CD4-positive, alpha-beta T cell treated with Interleukin-2 at 100 ng/mL for 4 hours (primary cell): ENCODE measurements around the gene PLA2G7.
A peak's percentile ranks its signal among the peaks of the same experiment; 100 is the strongest.
"Not testable (repeated sequence)": the region's sequence is repeated elsewhere in the genome, so short reads cannot be mapped to it uniquely, and the experiment has no call there.

Experiments used
- DNase-seq: peaks from one replicate; pipeline ENCODE4 v3.0.0-alpha.2; 2020; ENCODE audit warnings: low spot score

The PLA2G7 gene

GRCh38 chr6:46734867-46735719, at the start of gene PLA2G7:
Gene PLA2G7 (minus strand): TSS chr6:46735375. CDS start chr6:46722891, 12,484 bp downstream.
- DNase-seq, result no peak

- no peak for DNase-seq
These were observed 49.4 kb upstream of the PLA2G7 start for GRCh38 chr6:46784535-46784934.

- DNase-seq, result peak; percentile 24
These were observed 46.6 kb upstream of the PLA2G7 start for GRCh38 chr6:46781478-46782378.

GRCh38 chr6:46777476-46778346, 42.5 kb upstream of the PLA2G7 start:
- DNase-seq, result no peak

GRCh38 chr6:46776070-46776712, 41.0 kb upstream of the PLA2G7 start:
- DNase-seq, result no peak

GRCh38 chr6:46774736-46775135, 39.6 kb upstream of the PLA2G7 start:
- not testable (repeated sequence) for DNase-seq

GRCh38 chr6:46773201-46773855, 38.2 kb upstream of the PLA2G7 start:
- no peak for DNase-seq

- peak; percentile 1 for DNase-seq
These were observed 37.6 kb upstream of the PLA2G7 start for GRCh38 chr6:46772762-46773161.

GRCh38 chr6:46772016-46772415, 36.8 kb upstream of the PLA2G7 start:
- DNase-seq, result no peak

GRCh38 chr6:46764961-46765360, 29.8 kb upstream of the PLA2G7 start:
- no peak for DNase-seq

GRCh38 chr6:46764280-46764679, 29.1 kb upstream of the PLA2G7 start:
- DNase-seq, result not testable (repeated sequence)

- DNase-seq, result no peak
These were observed 28.3 kb upstream of the PLA2G7 start for GRCh38 chr6:46763466-46763865.

GRCh38 chr6:46760925-46761324, 25.8 kb upstream of the PLA2G7 start:
- no peak for DNase-seq

- no peak for DNase-seq
These were observed 24.0 kb upstream of the PLA2G7 start for GRCh38 chr6:46758960-46759753.

GRCh38 chr6:46757214-46757596, 22.0 kb upstream of the PLA2G7 start:
- no peak for DNase-seq

- no peak for DNase-seq
These were observed 21.5 kb upstream of the PLA2G7 start for GRCh38 chr6:46756469-46757213.

- no peak for DNase-seq
These were observed 20.7 kb upstream of the PLA2G7 start for GRCh38 chr6:46755865-46756264.

- DNase-seq, result no peak
These were observed 16.5 kb upstream of the PLA2G7 start for GRCh38 chr6:46751658-46752057.

GRCh38 chr6:46749731-46750130, 14.6 kb upstream of the PLA2G7 start:
- DNase-seq, result no peak
